Calu3 (cell line): ENCODE data around the gene FOXP1. TPM values are rescaled to one million over a fixed set of nuclear protein-coding genes. Genes with fewer than 3 reads are reported as not detected.

ENCODE experiments used
- BruUV-seq: library from RNA; stranded (reverse); fragments of 400-500 nt; replicated peaks from 2 replicates; lab custom pipeline; 2021; lab: Mats Ljungman, UMichigan
- CTCF ChIA-PET: fragments of 300-600 bp; sonication (Branson Sonifier 250); formaldehyde crosslinking; loops from one replicate; lab custom pipeline; 2022; ENCODE audit warnings: antibody characterized with exemption; lab: Charles Lee
- DNase-seq: peaks from one replicate; pipeline ENCODE4 v3.0.0; 2022
- H3K27ac Mint-ChIP-seq: one replicate; pipeline ENCODE4 v1.8.0; 2022; ENCODE audit warnings: mixed read lengths; ENCODE audit not compliant: unreplicated experiment
- H3K27me3 Mint-ChIP-seq: one replicate; pipeline ENCODE4 v1.8.0; 2022; ENCODE audit warnings: mixed read lengths; ENCODE audit not compliant: unreplicated experiment
- H3K36me3 Mint-ChIP-seq: one replicate; pipeline ENCODE4 v1.8.0; 2022; ENCODE audit warnings: mild to moderate bottlenecking, moderate library complexity, mixed read lengths; ENCODE audit not compliant: insufficient read depth, unreplicated experiment
- H3K4me1 Mint-ChIP-seq: one replicate; pipeline ENCODE4 v1.8.0; 2022; ENCODE audit warnings: mild to moderate bottlenecking, low read depth, mixed read lengths; ENCODE audit not compliant: unreplicated experiment
- H3K4me3 Mint-ChIP-seq: one replicate; pipeline ENCODE4 v1.8.0; 2022; ENCODE audit warnings: mild to moderate bottlenecking, low read depth, moderate library complexity, mixed read lengths; ENCODE audit not compliant: unreplicated experiment
- H3K9me3 Mint-ChIP-seq: one replicate; pipeline ENCODE4 v1.8.0; 2022; ENCODE audit warnings: low read depth, mixed read lengths; ENCODE audit not compliant: unreplicated experiment
- CTCF ChIP-seq: fragments of 200-600 bp; IDR thresholded peaks from one replicate; pipeline ENCODE4 v1.8.0; 2022; ENCODE audit warnings: antibody characterized with exemption; ENCODE audit not compliant: unreplicated experiment
- intact Hi-C: fragments of 100-400 bp; cut with micrococcal nuclease; formaldehyde crosslinking; loops from one replicate; pipeline ENCODE4 v1.10.0; 2022; ENCODE audit not compliant: unreplicated experiment
- total RNA-seq: library from RNA; stranded (reverse); gene quantifications from 2 replicates; pipeline ENCODE4 v1.2.3, GENCODE V29; 2022

Gene FOXP1
- total RNA-seq, 1 experiment from 2014 or later = 82.8 TPM

- intact Hi-C loops = no loop called here
- H3K9me3 Mint-ChIP-seq = no peaks in the 10 kb centered on the region
Observed at GRCh38 chr3:71210257-71211007, 373.1 kb downstream of the FOXP1 start.

GRCh38 chr3:71208211-71209095, 375.1 kb downstream of the FOXP1 start:
- peaks cover 27% of the 10 kb centered on the region for H3K4me1 Mint-ChIP-seq
- peak; percentile 2 for DNase-seq
- no peaks in the 10 kb centered on the region for H3K27me3 Mint-ChIP-seq
- peak overlapping the region; percentile 25 for H3K27ac Mint-ChIP-seq
- H3K4me3 Mint-ChIP-seq = peak overlapping the region; percentile 46
- H3K36me3 Mint-ChIP-seq = no peaks in the 10 kb centered on the region
- CTCF ChIA-PET = interaction anchor here (0.6 kb wide), 2 partner anchors 39 to 366 kb away, joined by 3 read pairs; no protein-coding TSS in a partner anchor
- no peaks in the 10 kb centered on the region for H3K9me3 Mint-ChIP-seq
- no TSS peak for BruUV-seq
- intact Hi-C loops = no loop called here
- TF ChIP-seq CTCF = no peak

More at GRCh38 chr3:71210257-71211007, 373.1 kb downstream of the FOXP1 start:
- H3K4me3 Mint-ChIP-seq = no peak overlapping the region
- no peak for TF ChIP-seq CTCF
- no peak overlapping the region for H3K27ac Mint-ChIP-seq
- no TSS peak for BruUV-seq
- H3K36me3 Mint-ChIP-seq = no peaks in the 10 kb centered on the region
- no peaks in the 10 kb centered on the region for H3K27me3 Mint-ChIP-seq
- CTCF ChIA-PET = no interaction called here
- peaks cover 27% of the 10 kb centered on the region for H3K4me1 Mint-ChIP-seq
- DNase-seq = no peak

GRCh38 chr3:71207632-71208031, 375.9 kb downstream of the FOXP1 start:
- CTCF ChIA-PET = interaction anchor here (0.6 kb wide), 1 partner anchor 40 kb away, joined by 3 read pairs; no protein-coding TSS in a partner anchor
- H3K27ac Mint-ChIP-seq = no peak overlapping the region
- DNase-seq = no peak
- intact Hi-C loops = no loop called here
- H3K27me3 Mint-ChIP-seq = no peaks in the 10 kb centered on the region
- peaks cover 27% of the 10 kb centered on the region for H3K4me1 Mint-ChIP-seq
- H3K9me3 Mint-ChIP-seq = no peaks in the 10 kb centered on the region
- no TSS peak for BruUV-seq
- H3K36me3 Mint-ChIP-seq = no peaks in the 10 kb centered on the region
- no peak for TF ChIP-seq CTCF
- H3K4me3 Mint-ChIP-seq = no peak overlapping the region

GRCh38 chr3:71206305-71207165, 377.0 kb downstream of the FOXP1 start:
- intact Hi-C loops = no loop called here
- H3K9me3 Mint-ChIP-seq = no peaks in the 10 kb centered on the region
- H3K27me3 Mint-ChIP-seq = no peaks in the 10 kb centered on the region
- no TSS peak for BruUV-seq
- H3K36me3 Mint-ChIP-seq = no peaks in the 10 kb centered on the region
- TF ChIP-seq CTCF = no peak
- no peak overlapping the region for H3K27ac Mint-ChIP-seq
- peaks cover 27% of the 10 kb centered on the region for H3K4me1 Mint-ChIP-seq
- DNase-seq = no peak
- CTCF ChIA-PET = no interaction called here
- no peak overlapping the region for H3K4me3 Mint-ChIP-seq
